HG03469 (cell line): ENCODE results near the gene E2F6.

Source experiments
- ATAC-seq: cut with Tn5 transposase; IDR thresholded peaks from one replicate; pipeline ENCODE4 v1.9.1; 2021; ENCODE audit warnings: mild to moderate bottlenecking, moderate library complexity, moderate number of reproducible peaks; ENCODE audit not compliant: unreplicated experiment

The E2F6 gene

GRCh38 chr2:11494310-11494709 lies 28.3 kb upstream of the E2F6 start:
- ATAC-seq: no peak

GRCh38 chr2:11493282-11493681 lies 27.3 kb upstream of the E2F6 start:
- no peak for ATAC-seq

GRCh38 chr2:11492720-11493119 lies 26.8 kb upstream of the E2F6 start:
- no peak for ATAC-seq

GRCh38 chr2:11492244-11492643 lies 26.3 kb upstream of the E2F6 start:
- no peak for ATAC-seq

- no peak for ATAC-seq
Observed at GRCh38 chr2:11491348-11491933, 25.5 kb upstream of the E2F6 start.

GRCh38 chr2:11490194-11490593 lies 24.2 kb upstream of the E2F6 start:
- no peak for ATAC-seq

GRCh38 chr2:11488809-11489208 lies 22.8 kb upstream of the E2F6 start:
- ATAC-seq: no peak

GRCh38 chr2:11483806-11484617 lies 18.1 kb upstream of the E2F6 start:
- no peak for ATAC-seq

GRCh38 chr2:11482473-11483035 lies 16.6 kb upstream of the E2F6 start:
- ATAC-seq: no peak

GRCh38 chr2:11481789-11482472 lies 16.0 kb upstream of the E2F6 start:
- ATAC-seq: no peak

GRCh38 chr2:11481426-11481788 lies 15.4 kb upstream of the E2F6 start:
- no peak for ATAC-seq

GRCh38 chr2:11480859-11481258 lies 14.9 kb upstream of the E2F6 start:
- ATAC-seq: no peak

GRCh38 chr2:11480406-11480805 lies 14.4 kb upstream of the E2F6 start:
- no peak for ATAC-seq

GRCh38 chr2:11478899-11479605 lies 13.1 kb upstream of the E2F6 start:
- ATAC-seq: no peak

GRCh38 chr2:11477994-11478393 lies 12.0 kb upstream of the E2F6 start:
- ATAC-seq: peak; percentile 73

GRCh38 chr2:11473659-11474433 lies 7.9 kb upstream of the E2F6 start:
- ATAC-seq: no peak

- no peak for ATAC-seq
Observed at GRCh38 chr2:11467749-11468148, 1.8 kb upstream of the E2F6 start.

GRCh38 chr2:11467129-11467649 lies 1.2 kb upstream of the E2F6 start:
- ATAC-seq: no peak

GRCh38 chr2:11466307-11467128 lies 557 bp upstream of the E2F6 start:
- ATAC-seq: no peak
